GM21737 (cell line): ENCODE data around the gene SLC19A1.

Source experiments
- ATAC-seq: cut with Tn5 transposase; IDR thresholded peaks from one replicate; pipeline ENCODE4 v1.9.1; 2021; ENCODE audit warnings: mild to moderate bottlenecking, moderate library complexity; ENCODE audit not compliant: unreplicated experiment

The SLC19A1 gene

DNA sequence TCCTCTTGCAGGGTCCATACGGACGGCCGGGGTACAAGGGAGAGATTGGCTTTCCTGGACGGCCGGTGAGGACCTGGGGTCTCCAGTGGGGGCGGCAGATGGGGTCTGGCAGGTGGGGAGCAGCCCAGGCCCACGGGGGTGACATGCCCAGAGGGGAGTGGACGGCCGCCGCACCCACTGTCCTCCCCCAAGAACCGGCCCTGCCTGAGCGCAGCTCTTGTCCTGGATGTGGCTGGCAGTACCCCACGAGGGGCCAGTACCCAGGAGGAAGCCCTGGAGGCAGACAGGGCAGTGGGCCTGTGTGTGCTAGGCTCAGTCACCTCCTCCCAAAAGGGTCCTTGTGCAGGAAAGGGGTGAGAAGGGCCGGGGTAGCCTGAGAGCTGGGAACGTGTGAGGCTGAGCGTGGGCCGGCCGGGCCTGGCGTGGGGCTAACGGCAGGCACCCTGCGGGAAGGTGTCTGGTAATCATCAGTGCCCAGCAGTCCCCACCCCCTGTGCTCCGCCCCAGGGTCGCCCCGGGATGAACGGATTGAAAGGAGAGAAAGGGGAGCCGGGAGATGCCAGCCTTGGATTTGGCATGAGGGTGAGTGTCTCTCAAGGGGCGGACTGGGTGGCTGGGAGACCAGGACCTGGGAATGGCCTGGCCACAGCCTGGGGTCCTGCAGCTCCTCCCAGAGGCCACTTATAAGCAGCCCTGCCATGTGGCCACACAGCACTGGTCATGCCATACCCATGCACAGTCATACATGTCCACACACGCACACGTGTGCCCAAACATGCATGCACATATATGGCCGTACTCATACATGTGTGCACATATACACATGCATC is 47.2 kb downstream of the SLC19A1 start:
- ATAC-seq: no peak

DNA sequence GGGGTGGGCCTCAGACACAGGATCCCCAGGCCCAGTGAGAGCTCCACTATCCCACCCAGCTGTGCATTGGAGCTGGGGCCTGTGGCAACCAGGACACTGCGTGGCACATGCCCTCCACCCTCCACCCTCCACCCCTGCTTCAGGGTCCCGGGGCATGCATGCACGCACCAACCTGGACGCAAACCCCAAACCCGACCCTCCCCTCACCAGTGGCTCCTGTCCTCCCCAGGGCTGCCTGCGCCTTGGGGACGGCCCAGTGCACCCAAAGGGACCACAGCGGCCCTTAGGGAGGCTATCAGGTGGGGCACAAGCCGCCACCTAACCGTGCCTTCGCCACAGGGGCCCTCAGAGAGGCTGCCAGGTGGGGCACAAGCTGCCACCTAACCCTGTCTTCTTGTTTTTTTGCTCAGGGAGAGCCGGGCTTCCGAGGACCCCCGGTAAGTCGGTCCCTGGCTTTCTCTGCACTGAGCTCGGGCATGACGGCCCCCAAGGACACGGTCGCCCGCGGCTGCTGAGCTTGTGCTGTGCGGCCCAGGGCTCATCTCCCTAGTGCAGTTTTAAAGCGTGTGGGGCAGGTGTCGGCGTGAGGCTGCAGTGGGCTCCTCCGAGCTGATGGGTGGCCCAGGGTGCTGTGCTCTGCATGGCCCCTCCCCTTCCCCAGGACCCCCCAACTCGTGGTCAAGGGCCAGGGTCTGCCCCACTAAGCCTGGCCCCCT is 47.9 kb downstream of the SLC19A1 start:
- no peak for ATAC-seq

DNA sequence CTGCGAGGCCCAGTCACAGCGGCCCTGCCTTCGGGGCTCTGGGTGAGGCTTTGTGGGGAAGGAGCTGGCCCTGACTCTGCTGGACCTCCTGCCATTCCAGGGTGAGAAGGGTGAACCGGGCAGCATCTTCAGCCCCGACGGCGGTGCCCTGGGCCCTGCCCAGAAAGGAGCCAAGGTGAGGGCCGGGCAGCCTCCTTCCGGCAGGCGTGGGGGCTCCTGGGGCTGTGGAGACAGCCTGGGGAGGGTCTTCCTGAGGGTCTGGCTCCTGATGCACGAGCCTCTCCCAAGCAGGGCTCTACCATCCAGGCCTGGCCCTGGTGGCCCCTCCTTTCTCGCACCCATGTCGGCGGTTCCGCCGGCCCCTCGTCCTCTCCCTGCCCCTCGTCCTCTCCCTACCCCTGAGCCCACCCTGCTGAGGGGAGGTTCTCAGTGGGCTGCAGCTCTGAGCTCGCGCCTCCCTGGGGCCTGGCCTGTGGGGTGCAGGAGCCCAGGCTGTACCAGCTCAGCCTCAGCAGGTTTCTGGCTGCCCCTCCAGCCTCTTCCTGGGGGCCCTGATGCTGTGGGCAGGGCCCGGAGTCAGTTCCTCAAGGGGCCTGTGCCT is 48.7 kb downstream of the SLC19A1 start:
- no peak for ATAC-seq

DNA sequence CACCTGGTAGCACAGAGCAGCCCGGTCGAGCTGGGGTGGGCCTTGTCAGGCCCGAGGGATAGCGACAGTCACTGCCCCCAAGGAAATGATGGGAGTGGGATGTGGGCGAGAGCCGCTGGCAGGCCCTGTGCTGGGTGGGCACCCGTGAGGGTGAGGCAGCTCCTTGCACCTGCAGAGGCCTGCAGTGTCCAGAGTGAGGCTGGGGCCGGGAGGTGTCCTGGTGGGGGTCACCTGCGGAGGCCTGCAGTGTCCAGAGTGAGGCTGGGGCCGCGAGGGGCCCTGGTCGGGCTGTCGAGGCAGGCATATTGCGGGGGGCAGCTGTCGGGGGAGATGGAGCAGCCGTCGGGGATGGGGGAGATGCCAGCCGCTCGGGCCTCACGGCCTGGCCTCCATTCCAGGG is 49.5 kb downstream of the SLC19A1 start:
- no peak for ATAC-seq

DNA sequence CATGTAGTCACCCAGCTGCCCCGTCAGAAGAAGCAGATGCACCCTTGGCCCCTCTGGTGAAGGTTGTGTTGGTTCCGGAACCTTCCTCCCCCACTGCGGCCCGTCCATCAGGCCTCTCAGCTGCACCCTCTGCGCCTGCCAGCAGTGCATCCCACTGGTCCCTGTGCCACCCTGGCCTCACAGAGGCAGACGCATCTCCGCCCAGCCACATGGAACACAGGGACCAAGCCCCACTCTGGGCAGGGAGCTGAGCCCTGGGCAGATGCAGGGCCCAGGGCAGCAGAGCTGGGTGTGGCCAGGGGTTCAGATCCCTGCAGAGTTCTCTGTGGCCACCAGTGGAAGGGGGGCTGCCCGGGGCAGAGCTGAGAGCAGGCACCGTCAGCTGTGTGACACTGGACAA is 50.6 kb downstream of the SLC19A1 start:
- no peak for ATAC-seq

DNA sequence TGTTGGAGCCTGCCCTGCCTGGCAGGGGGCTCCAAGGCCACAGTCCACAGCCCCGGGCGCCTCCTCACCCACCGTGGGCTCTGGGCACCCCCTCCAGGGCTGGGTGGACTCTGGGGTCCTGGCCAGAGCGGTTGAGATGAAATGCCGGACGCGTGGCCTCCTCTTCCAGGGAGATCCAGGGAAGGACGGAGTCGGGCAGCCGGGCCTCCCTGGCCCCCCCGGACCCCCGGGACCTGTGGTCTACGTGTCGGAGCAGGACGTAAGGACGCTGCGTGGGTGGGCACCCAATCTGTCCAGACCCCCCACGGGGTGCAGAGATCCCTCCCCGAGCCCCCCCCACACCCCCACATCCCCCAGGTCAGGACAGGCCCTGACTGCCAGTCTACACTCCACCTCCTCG is 51.2 kb downstream of the SLC19A1 start:
- no peak for ATAC-seq

DNA sequence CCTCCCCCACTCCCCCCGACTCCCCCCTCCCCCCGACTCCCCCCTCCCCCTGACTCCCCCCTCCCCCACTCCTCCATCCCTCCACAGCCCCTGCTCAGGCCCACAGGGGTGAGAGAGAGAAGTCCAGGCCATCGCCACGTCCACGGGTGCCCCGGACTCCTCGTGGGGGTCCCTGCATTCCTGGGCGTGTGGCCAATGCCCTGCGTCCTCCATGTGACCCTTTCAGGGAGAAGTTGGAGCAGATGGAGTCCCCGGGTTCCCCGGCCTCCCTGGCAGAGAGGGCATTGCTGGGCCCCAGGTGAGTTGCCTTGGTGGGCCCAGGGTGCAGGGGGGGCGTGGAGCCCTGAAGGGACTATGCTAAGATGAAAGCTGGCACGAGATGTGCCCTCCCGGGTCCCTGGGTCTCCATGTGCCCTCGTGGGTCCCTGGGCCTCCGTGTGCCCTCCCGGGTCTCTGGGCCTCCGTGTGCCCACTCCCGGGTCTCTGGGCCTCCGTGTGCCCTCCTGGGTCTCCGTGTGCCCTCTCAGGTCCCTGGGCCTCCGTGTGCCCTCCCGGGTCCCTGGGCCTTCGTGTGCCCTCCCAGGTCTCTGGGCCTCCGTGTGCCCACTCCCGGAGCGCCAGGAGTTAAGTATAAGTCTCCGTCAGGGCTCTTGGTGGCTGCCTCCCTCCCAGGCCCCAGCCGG is 52.0 kb downstream of the SLC19A1 start:
- ATAC-seq: no peak

DNA sequence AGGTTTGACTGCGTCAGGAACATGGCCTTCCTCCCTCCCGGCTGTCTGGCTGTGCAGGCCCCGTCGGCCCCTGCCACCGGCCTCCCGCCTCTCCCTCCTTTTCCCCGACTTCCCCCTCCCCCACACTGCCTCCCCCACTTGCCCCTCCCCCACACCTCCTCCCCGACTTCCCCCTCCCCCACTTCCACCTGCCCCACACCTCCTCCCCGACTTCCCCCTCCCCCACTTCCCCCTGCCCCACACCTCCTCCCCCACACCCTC is 52.6 kb downstream of the SLC19A1 start:
- ATAC-seq: no peak

DNA sequence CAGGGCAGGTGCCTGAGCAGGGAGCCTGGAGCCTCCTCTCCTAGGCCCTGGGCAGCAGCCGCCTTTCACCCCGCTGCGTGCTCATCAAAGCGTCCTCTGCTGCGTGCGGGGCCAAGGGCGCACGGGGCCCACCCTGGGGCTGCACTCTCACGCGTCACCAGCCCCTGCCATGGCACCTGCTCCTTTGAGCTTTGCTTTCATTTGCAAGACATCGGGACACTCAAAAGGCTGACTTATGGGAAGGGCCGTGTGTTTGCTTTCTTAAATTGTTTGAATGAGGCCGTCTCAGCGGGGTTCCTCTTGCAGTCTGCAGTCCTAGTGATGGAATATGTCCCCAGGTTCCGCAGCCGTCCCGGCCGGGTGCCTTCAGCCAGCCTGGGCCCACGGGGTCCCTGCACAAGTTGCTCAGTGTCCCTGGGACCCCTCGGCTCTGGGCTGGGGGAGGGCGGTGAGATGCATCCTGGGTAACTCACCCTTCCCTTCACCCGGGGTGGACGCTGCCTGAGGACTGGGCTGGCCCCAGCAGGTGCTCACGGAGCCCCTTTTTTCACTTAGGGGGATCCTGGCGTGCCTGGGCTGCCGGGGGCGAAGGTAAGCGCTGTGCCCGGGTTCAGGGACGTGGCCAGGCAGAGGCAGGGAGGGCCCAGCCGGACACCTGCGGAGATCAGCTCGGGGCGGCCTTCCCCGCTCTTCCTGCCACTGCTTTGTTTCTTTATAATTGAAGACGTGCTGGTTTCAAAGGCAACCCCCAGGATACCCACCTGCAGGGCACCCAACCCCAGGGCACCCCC is 53.1 kb downstream of the SLC19A1 start:
- ATAC-seq: no peak

DNA sequence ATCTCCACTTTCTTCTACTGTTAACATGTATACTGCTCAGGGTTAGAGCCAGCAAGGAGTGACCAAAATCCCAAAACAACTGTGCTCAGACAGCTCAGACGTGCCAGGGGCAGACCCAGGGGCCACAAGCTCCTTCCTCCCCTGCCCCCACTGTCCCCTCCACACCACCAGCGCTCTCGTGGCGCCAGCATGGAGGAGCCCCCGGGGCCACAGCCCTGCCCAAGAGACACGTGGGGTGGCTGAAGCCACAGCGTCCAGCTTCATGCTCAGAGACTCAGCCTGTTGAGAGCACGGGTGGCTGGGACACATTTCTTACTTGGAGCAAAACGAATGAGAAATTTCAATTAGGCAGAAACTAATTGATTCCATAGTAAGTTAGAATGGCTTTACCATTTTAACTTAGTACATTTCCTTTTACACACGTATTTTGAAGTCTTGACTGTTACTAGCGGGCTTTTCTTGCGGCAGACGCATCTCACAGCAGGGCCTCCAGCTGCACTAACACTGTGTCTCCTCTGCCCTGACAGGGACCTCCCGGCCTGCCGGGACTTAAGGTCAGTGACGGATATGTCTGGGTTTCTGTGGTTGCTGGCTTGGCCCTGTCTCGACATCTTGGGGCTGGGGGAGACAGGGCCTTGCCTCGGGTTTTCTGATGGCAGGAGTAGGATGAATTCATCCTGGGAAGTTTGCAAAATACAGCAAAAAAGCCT is 54.2 kb downstream of the SLC19A1 start:
- ATAC-seq: no peak

DNA sequence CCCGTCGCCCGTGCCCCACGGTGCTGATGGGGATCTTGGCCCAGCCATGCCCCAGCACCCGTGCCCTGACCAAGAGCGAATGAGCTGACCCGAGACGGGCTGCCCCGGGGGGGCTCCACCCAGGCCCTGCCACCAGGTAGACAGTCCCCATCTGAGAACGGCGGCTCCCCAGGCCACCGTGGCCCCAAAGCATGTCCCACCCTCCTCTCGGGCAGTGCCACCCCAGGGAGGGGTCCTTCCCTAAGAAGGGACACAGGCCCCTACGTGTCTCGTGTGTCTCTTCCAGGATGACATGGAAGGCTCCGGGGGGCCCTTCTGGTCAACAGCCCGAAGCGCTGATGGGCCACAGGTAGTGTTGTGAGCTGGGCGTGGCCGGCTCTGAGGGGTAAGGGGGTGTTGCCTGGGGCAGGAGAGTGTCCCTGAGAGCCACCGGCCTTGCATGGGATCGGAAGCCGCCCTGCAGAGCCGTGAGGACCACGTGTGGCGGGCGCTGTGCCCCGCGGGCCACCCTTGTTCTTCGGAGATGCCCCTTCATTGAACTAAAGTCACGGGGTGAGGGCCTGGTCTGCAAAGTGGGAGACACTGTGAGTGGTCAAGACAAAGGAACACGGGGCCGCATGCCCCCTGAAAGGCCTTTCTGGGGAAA is 55.0 kb downstream of the SLC19A1 start:
- no peak for ATAC-seq

DNA sequence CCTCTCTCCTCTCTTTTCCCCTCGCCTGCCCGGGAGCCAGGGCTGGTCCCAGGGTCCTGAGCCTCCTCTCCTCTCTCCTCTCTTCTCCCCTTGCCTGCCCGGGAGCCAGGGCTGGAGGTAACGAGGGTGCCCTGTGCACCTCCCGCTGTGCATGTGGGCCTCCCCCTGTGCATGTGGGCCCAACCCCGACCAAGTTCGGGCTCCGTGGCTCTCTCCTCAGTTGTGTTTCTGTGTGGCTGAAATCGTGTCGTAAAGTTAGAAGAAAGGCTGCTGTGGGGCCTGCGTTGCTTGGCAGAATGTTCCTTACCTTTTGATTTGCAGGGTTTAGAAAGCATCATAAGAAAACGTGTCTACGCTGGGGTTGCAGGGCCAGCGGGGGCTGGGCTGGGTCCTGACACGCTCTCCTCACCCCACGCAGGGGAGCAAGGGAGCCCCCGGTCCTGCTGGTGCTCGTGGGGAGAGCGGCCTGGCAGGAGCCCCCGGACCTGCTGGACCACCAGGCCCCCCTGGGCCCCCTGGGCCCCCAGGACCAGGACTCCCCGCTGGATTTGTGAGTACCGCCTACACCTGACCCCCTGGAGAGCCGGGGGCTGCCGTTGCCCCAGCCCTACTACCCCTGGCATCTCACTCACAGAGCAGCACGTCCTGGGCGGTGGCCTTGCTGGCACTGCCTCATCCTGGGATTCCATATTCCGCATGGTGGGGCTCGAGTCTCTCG is 55.6 kb downstream of the SLC19A1 start:
- no peak for ATAC-seq

DNA sequence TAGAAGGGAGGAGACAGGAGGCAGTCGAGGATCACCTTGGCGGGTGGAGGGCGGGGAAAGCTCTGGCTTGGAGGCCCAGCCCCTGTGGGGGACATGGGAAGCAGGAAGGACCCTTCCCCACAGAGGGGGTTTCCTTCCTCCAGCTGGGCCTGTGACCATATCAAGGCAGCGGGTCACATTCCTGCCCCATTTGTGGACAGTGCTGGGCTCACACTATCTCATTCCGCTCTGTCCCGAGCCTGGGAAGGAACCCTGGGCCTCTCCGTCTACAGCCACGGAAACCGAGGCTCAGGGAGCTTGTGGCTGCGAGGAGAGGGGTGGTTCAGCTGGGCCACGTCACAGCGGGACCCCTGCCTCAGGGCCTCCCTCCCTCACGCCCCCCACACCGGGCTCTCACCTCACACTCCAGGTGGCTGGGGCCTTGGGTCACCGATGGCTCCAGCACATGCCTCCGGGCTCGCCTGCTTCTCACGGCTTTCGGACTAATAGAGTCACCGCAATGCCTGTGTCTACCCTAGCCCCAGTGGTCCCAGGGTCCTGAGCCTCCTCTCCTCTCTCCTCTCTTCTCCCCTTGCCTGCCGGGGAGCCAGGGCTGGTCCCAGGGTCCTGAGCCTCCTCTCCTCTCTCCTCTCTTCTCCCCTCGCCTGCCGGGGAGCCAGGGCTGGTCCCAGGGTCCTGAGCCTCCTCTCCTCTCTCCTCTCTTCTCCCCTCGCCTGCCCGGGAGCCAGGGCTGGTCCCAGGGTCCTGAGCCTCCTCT is 56.4 kb downstream of the SLC19A1 start:
- ATAC-seq: no peak

DNA sequence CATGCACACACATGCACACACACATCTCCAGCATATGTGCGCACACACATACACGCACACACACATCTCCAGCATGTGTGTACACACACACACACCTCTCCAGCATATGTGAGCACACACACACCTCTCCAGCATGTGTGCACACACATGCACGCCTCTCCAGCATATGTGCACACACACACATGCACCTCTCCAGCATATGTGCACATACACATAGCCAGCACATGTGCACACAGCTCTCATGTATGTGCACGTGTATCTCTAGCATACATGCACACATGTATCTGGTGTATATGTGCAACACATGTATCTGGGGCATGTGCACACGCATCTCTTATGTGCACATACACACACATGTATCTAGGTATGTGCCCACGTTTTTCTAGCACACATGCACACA is 57.9 kb downstream of the SLC19A1 start:
- ATAC-seq: no peak

DNA sequence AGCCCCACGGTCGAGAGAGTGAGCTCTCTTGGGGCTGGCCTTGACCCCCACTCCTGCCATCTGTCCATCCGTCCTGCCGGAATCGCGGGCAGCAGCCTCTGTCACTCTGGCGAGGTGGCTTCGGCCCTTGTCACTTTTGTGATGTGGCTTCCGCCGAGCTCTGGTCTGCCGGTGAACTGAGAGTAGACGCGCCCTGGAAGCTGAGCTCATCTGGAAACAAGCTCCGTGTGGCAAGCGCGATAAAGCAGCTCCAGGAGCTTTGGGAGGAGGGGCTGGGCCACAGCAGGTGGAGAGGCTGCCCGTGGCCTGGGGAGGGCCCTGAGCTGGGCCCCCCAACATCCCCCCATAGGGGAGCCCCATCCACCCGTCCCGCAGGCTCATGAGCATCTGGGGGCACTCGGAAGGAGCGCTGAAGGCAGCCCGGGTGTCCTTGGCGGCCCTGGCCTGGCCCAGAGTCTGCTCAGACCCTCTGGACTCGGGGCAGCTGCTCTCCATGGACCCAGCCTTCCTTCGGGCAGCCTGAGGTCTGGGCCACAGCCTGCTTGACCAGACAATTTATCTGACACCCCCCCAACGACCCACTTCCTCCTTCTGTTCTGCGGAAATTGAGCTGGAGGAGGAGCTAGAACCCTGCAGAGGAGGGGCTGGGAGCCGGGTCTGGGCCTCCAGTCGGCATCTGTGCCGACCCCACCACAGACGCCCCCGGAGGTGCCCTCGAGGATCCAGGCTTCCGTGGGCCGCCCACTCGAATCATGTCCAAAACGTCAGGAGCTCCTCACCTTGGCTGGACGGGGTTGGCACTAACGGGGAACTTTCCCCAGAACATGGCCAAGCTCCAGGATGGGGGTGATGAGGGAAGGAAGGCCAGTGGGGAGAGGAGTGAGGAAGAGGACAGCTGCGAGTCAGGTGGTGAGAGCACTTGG is 59.1 kb downstream of the SLC19A1 start:
- no peak for ATAC-seq

DNA sequence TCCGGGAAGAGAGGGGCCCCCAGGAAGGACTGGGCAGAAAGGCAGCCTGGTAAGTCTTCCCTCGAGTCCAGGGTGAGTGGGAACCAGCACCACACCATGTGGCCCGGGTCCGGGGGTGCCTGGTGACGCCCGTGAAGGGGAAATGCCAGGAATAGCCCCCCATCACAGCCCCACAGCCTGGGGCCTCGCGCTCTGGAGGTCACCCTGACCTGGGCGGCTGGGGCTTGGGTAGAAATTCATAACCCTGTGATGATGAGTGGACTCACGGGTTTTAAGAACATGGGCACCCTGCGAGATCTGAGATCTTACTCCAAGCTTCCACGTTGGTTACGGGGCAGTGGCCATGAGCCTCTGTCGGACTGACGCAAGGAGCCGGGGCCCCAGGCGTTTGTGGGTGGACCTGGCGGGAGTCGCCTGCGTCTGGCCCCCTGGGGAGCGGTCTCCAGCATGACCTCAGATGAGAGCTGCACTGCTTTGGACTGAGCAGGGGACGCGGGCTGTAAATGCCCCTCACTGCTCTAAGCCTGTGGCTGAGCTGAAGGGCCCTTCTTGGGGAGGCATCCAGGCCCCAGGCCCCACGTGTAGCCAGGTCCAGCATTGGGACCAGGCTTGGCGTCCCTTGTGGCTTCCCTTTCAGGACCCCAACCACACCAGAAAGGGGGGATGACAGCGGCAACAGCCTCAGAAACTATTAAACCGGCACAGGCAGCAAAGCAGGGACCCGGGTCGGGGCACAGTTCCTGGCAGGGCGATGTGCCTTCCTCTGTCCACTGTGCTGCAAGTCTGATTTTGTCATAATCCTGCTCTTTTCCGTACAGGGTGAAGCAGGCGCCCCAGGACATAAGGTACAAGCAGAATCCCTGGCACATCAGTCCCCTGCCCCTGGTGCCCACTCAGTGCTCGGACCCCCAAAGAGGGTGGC is 60.0 kb downstream of the SLC19A1 start:
- ATAC-seq: no peak
